Adipose tissue (tissue), 3 donors: Measurements from ENCODE around the gene SPTBN1. TPM values are rescaled to one million over a fixed set of nuclear protein-coding genes. Genes with fewer than 3 reads are reported as not detected.

Experiments
- H3K27ac ChIP-seq: one replicate; pipeline ENCODE4 v1.5.1; 2013; ENCODE audit warnings: low read depth, low read length
- WGBS, 3 donors: extraction: QIAGEN DNeasy Blood & Tissue Kit; methylation state at CpG; one replicate each; pipeline ENCODE4 v1.1.7; 2013; 5-methylcytosine and 5-hydroxymethylcytosine counted together
- polyA plus RNA-seq, 3 donors: library from polyadenylated mRNA; stranded (reverse); fragments of 200-250 nt; gene quantifications; one replicate each; pipeline ENCODE4 v1.2.3, GENCODE V29; 2013
- donor health status: healthy with polysubstance abuse.
- donor health status: Bipolar disorder and iron deficiency.
- donor health status: healthy.

Gene SPTBN1
- polyA plus RNA-seq, 3 donors, result 41.9 to 219 (median 183) TPM

GRCh38 chr2:54572636-54573536, 116.8 kb downstream of the SPTBN1 start:
- WGBS, 3 donors, result 46 to 53% (median 48%) methylated on average over 9 of the region's 9 CpGs
- no peak overlapping the region for H3K27ac ChIP-seq

GRCh38 chr2:54573537-54573919, 117.4 kb downstream of the SPTBN1 start:
- peak overlapping the region; percentile 1 for H3K27ac ChIP-seq
- WGBS, 3 donors, result 58 to 73% (median 63%) methylated on average over 5 of the region's 5 CpGs

DNA sequence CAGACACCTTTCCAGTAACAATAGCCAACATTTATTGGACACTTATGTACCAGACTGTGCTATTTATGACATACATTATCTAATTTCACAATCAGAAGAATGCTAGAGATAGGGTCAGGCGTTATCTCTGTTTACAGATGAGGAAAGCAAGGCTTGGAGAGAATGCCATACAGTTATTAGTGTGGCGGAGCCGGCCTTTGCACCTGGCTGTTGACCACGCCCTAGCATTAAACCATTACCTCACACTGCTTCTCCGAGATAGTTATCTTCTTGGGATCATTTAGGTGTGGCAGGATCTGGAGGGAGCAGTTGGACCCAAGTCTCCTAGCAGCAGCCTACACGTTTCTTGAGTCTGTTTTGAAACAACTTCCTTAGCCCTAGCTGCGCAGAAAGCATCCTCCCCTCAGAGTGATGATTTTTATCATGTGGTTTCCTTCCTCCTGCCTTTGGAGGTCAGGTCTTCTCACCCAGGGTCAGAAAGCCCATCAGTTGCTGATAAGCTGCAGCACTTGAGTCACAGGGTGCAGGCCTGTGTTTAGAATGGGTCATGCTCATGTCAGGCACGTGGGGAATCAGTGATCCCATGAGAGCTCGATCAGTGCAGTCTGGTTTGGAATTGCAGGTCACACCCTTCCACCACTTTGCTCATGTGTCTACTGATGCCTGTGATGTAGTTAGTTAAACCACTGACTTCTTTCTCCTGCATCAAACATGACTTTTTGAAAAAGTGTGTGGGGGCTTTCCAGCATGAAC, 118.2 kb downstream of the SPTBN1 start:
- 27 to 45% (median 31%) methylated on average over 9 of the region's 9 CpGs for WGBS, 3 donors
- H3K27ac ChIP-seq, result no peak overlapping the region

DNA sequence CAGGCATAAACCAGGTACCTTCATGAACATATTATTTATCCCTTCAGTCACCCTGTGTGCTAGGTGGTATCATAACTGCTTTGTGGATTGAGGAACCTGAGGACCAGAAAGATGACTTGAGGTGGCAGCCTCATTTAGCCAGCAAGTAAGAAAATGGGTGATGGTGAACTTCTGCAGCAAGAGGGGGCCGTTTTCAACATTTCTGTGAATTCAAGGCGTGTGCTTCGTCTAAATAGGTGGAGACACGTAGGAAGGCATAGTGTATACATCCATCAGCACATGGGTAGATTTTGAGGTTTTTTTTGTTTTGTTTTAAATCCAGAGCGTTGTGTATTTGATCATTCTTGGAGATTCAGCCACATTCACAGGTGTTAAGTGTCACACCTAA, 118.7 kb downstream of the SPTBN1 start:
- H3K27ac ChIP-seq, result no peak overlapping the region
- WGBS, 3 donors, result 67 to 86% (median 75%) methylated on average over 5 of the region's 5 CpGs

GRCh38 chr2:54575379-54575888, 119.3 kb downstream of the SPTBN1 start:
- WGBS, 3 donors, result 53 to 63% (median 63%) methylated on average over 9 of the region's 9 CpGs
- H3K27ac ChIP-seq, result no peak overlapping the region

- 17 to 44% (median 38%) methylated on average over 3 of the region's 3 CpGs for WGBS, 3 donors
Observed at GRCh38 chr2:54577035-54577434, 120.9 kb downstream of the SPTBN1 start.

GRCh38 chr2:54577944-54578647, 122.0 kb downstream of the SPTBN1 start:
- H3K27ac ChIP-seq, result no peak overlapping the region
- 16 to 39% (median 37%) methylated on average over 6 of the region's 6 CpGs for WGBS, 3 donors

More at GRCh38 chr2:54577035-54577434, 120.9 kb downstream of the SPTBN1 start:
- H3K27ac ChIP-seq, result no peak overlapping the region

DNA sequence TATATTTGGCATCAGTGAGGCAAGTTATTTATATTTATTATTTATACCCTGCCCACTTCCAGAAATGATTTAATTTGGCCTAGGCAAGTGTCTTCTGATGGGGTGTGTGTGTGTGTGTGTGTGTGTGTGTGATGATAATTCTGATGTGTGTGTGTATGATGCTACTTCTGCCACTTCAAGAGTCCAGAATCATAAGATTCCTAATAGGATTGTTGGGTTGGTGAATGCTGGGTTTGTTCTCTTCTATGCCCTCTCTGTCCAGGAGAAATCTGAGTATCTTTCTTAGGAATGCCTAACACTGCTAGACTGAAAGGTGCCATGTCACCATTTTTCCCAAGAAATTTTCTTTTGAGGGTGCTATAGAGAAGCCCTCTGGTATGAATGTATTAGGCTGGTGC, 122.5 kb downstream of the SPTBN1 start:
- H3K27ac ChIP-seq, result no peak overlapping the region

GRCh38 chr2:54579061-54579681, 123.0 kb downstream of the SPTBN1 start:
- 55 to 82% (median 76%) methylated on average over 8 of the region's 8 CpGs for WGBS, 3 donors
- H3K27ac ChIP-seq, result no peak overlapping the region

DNA sequence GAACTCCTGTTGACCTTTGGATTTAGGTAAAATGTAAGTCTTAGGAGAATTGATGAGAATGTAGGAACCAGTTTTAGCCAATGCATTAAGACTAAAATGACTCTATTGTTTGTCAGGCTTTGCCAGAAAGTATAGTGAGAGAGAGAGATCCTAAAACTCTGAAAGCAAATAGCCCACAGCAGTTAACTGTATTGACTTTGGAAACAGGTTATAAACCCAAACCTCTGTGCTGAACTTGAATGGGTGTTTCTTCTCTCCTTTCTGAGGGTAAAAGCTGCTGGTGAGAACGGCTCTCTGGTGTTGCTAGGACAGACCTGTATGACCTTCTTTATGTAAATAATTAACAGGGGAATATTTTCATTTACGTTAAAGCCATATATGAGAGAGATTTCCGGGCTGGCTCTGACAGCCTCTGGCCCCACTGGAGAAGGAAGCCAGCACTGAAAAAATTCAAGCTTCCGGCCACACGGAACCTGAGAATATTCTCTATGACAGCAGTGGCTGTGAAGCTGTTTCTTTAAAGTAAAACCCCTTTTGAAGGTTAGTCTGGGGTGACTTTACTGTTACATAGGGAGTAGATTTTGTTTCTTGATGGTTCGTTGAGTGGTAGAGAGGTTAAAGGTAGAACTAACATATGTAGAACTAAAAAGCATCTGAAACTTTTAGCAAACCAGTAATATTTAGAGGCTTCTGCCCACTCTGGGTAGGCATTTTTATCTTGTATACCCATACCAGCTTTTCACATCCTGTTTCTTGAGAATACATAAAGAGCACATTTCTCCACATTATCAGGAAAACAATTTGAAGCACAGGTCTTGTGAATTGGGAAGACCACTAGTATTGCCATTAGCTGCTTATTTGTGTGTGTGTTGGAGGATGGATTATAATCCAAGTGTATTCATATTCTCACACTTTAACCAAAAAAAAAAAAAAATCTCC, 123.8 kb downstream of the SPTBN1 start:
- H3K27ac ChIP-seq, result no peak overlapping the region
- 9 to 31% (median 19%) methylated on average over 6 of the region's 6 CpGs for WGBS, 3 donors

DNA sequence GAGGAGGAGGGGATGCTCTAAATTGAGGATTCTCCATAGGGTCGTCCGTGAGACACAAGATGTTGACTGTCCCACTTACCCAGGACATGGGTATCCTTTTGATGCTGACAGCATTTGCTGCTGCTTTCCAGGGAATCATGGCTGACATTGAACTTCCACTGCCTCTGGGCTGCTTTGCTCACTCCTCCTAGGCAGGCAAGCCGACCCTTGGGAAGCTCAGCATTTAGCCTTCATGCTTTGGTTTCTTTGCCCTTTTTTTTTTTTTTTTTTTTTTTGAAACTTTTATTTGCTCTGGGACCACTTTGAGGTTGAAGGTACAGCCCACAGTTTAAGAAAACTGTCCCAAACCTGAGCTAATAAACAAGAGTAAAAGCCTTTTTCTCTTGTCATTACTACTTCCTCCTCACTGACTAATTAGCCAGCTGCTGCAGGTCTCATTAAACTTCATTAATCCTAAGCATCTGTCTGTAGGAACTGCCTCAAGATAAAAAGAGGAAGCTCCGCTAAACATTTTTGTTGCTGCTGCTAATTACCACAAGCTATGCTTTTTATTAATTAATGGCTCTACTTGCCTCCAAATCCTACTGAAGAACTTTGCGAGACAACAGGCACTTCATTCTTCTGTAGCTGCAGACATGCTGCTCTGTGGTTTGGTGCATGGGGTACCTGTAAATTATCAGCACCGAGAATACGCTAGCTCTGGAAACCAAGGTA, 125.4 kb downstream of the SPTBN1 start:
- 51 to 62% (median 52%) methylated on average over 7 of the region's 7 CpGs for WGBS, 3 donors
- no peak overlapping the region for H3K27ac ChIP-seq

GRCh38 chr2:54582987-54583386, 126.9 kb downstream of the SPTBN1 start:
- 92 to 94% (median 94%) methylated on average over 5 of the region's 5 CpGs for WGBS, 3 donors
- H3K27ac ChIP-seq, result no peak overlapping the region

- no peak overlapping the region for H3K27ac ChIP-seq
- WGBS, 3 donors, result 58 to 95% (median 91%) methylated on average over 1 of the region's 1 CpG
Observed at GRCh38 chr2:54584598-54584997, 128.5 kb downstream of the SPTBN1 start.

GRCh38 chr2:54585136-54585733, 129.1 kb downstream of the SPTBN1 start:
- H3K27ac ChIP-seq, result no peak overlapping the region

- H3K27ac ChIP-seq, result no peak overlapping the region
- 14 to 41% (median 40%) methylated on average over 7 of the region's 7 CpGs for WGBS, 3 donors
Observed at GRCh38 chr2:54586062-54586461, 129.9 kb downstream of the SPTBN1 start.

DNA sequence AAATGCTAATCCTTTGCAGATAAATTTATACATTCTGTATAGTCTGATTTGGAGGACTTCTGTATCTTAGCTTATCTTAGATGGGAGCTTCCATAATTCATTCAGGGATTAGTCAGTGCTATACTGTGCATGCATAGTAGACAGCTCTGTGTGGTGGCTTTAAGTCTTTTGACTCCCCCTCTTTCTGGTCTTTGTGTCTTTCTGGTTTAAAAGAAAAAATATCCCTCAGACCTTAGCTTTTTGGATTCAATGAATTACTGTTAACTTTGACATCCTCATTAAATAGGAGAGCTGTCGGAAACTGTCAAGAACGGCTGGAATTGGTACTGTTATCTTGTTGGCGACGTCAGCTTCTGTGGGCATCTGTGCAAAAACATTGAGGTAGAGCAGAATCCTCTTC, 130.4 kb downstream of the SPTBN1 start:
- H3K27ac ChIP-seq, result no peak overlapping the region
- 72 to 86% (median 81%) methylated on average over 4 of the region's 4 CpGs for WGBS, 3 donors
